ENCODE data around the gene CFAP298.
"Not testable (repeated sequence)": the region's sequence is repeated elsewhere in the genome, so short reads cannot be mapped to it uniquely, and the experiment has no call there.

CFAP298 gene

GRCh38 chr21:32641710-32642698 lies 29.8 kb upstream of the CFAP298 start:
- TF ChIP-seq CTCF (IDR thresholded peaks at IDR 0.05; ENCODE audit: insufficient read depth, low read length) (no peak), SPI1 (IDR thresholded peaks at IDR 0.05; ENCODE audit: borderline replicate concordance, low read depth) (no peak), REST (IDR thresholded peaks at IDR 0.05; ENCODE audit: insufficient replicate concordance, low read depth) (no peak), POLR2AphosphoS5 (IDR thresholded peaks at IDR 0.05; ENCODE audit: low read depth) (no peak), GABPA (IDR thresholded peaks at IDR 0.05; ENCODE audit: low read depth) (no peak)
- H3K4me3 ChIP-seq (replicated peaks; ENCODE audit: insufficient read depth, low read length): no peak overlapping the region
- H3K27ac ChIP-seq (replicated peaks): no peak overlapping the region
- H3K27me3 ChIP-seq (ENCODE audit: insufficient read depth, poor library complexity, severe bottlenecking): no peaks in the 10 kb centered on the region
- DNase-seq (ENCODE audit: low read depth in 1 of 2, low spot score in 1 of 2): no peak

GRCh38 chr21:32626621-32627196 lies 14.5 kb upstream of the CFAP298 start:
- DNase-seq (ENCODE audit: low read depth in 1 of 2, low spot score in 1 of 2): no peak
- Histone ChIP-seq H3K27me3 (ENCODE audit: insufficient read depth, poor library complexity, severe bottlenecking) (no peaks in the 10 kb centered on the region), H3K27ac (replicated peaks) (no peak overlapping the region), H3K4me3 (replicated peaks; ENCODE audit: insufficient read depth, low read length) (no peak overlapping the region)
- no peak for TF ChIP-seq GABPA (IDR thresholded peaks at IDR 0.05; ENCODE audit: low read depth)
- TF ChIP-seq REST (IDR thresholded peaks at IDR 0.05; ENCODE audit: insufficient replicate concordance, low read depth): no peak
- TF ChIP-seq SPI1 (IDR thresholded peaks at IDR 0.05; ENCODE audit: borderline replicate concordance, low read depth): no peak
- TF ChIP-seq POLR2AphosphoS5 (IDR thresholded peaks at IDR 0.05; ENCODE audit: low read depth): no peak
- TF ChIP-seq CTCF (IDR thresholded peaks at IDR 0.05; ENCODE audit: insufficient read depth, low read length): no peak

GRCh38 chr21:32618218-32618617 lies 6.0 kb upstream of the CFAP298 start:
- not testable (repeated sequence) for H3K4me3 ChIP-seq (replicated peaks; ENCODE audit: insufficient read depth, low read length); H3K27ac ChIP-seq (replicated peaks); H3K27me3 ChIP-seq (ENCODE audit: insufficient read depth, poor library complexity, severe bottlenecking); DNase-seq (ENCODE audit: low read depth in 1 of 2, low spot score in 1 of 2)

GRCh38 chr21:32613436-32614043 lies 1.4 kb upstream of the CFAP298 start:
- H3K27ac ChIP-seq (replicated peaks): peak overlapping the region; percentile 96
- peak overlapping the region; percentile 98 for H3K4me3 ChIP-seq (replicated peaks; ENCODE audit: insufficient read depth, low read length)
- H3K27me3 ChIP-seq (ENCODE audit: insufficient read depth, poor library complexity, severe bottlenecking): no peaks in the 10 kb centered on the region
- no peak for DNase-seq (ENCODE audit: low read depth in 1 of 2, low spot score in 1 of 2)
- TF ChIP-seq REST (IDR thresholded peaks at IDR 0.05; ENCODE audit: insufficient replicate concordance, low read depth): no peak
- no peak for TF ChIP-seq POLR2AphosphoS5 (IDR thresholded peaks at IDR 0.05; ENCODE audit: low read depth)
- TF ChIP-seq CTCF (IDR thresholded peaks at IDR 0.05; ENCODE audit: insufficient read depth, low read length): no peak
- TF ChIP-seq GABPA (IDR thresholded peaks at IDR 0.05; ENCODE audit: low read depth): no peak
- no peak for TF ChIP-seq SPI1 (IDR thresholded peaks at IDR 0.05; ENCODE audit: borderline replicate concordance, low read depth)

Measured in HL-60 (cell line).